ENCODE results near the gene UNK.

UNK gene

DNA sequence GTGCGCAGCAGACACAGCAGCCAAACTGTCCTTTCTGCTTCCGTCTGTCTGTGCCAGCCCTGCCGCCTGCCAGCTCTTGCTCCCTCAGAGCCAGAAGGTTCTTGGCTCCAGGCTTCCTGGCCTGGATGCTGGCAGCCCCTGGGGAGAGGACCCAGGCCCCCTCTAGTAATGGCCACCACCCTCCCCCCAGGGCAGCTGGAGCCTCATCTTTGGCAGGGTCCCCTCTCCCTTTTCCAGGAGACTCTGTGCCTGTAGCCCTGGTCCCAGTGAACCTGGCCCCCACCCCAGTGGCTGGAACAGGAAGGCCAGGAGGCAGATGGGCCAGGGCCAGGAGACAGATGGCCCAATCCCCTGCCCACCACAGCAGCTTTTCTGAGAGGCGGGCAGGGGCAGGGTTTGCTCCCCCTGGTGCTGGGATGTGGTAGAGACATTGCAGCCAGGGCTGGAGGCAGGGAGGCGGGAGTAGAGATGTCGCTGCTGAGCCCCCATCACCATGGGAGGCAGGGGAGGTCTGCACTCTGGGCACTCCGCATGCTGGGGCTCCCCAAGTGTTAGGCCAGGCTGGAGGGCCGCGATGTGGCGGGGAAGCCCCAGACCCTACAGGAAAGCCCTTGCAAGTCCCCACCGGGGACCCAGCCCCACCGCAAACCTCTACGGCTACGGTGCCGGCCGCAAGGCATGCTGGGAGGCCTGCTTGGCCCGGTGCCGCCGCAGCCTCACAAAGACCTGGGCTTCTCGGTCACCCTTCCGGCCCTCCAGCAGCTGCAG is 42.9 kb downstream of the UNK start:
- H3K9me3 ChIP-seq (ENCODE audit: control insufficient read depth in 1 of 2, low read length in 2 of 2): no peaks in the 10 kb centered on the region
- no peak overlapping the region for H3K27ac ChIP-seq (ENCODE audit: low read length)
- H3K4me3 ChIP-seq (ENCODE audit: low read depth in 1 of 2, low read length in 2 of 2): peak overlapping the region in 1 of 2 donors; percentile 57
- no peaks in the 10 kb centered on the region for H3K27me3 ChIP-seq (ENCODE audit: low read depth, low read length)
- peaks cover 5 to 13% of the 10 kb centered on the region in 2 donors for H3K4me1 ChIP-seq (ENCODE audit: control insufficient read depth in 1 of 2, insufficient read depth in 2 of 2, low read length in 2 of 2)
- peaks cover 6 to 50% of the 10 kb centered on the region in 2 donors for H3K36me3 ChIP-seq (ENCODE audit: control insufficient read depth in 1 of 2, insufficient read depth in 2 of 2, low read length in 2 of 2)

DNA sequence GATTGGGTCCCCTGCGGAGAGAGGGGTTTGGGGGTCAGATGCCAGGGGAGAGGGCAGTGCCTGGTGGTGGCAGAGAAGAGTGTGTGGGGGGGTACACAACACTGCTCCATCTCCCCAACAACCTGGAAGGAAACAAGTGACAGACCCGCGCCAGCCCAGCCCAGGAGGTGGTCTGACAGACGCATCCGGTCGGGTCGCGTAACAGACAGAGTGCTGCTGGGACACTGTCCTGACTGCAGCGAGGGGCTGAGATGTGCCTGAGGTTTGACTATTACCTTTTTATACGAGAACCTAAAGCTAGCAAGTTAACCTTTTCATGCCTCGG is 43.4 kb downstream of the UNK start:
- peaks cover 5 to 13% of the 10 kb centered on the region in 2 donors for H3K4me1 ChIP-seq (ENCODE audit: control insufficient read depth in 1 of 2, insufficient read depth in 2 of 2, low read length in 2 of 2)
- H3K27ac ChIP-seq (ENCODE audit: low read length): no peak overlapping the region
- peak overlapping the region in 1 of 2 donors; percentile 57 for H3K4me3 ChIP-seq (ENCODE audit: low read depth in 1 of 2, low read length in 2 of 2)

DNA sequence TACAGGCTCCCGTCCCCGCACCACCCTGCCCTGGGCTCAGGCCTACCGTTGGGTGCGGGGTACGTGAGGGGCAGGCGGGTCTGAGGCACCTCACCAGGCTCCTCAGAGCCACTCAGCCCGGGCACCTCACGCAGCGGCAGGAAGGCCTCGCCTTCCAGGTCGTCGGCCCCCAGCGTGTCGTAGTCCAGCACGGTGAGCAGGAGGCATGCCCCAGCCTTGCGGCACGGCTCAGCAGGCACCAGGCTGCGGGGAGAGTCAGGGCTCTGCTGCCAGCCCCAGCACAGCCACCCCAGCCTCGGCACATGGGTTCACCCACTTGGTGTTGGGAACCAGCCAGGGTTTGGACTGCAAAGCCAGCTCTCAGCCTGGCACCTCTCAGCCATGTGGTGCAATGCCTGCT is 44.1 kb downstream of the UNK start:
- Histone ChIP-seq H3K9me3 (ENCODE audit: control insufficient read depth in 1 of 2, low read length in 2 of 2) (no peaks in the 10 kb centered on the region), H3K4me3 (ENCODE audit: low read depth in 1 of 2, low read length in 2 of 2) (no peak overlapping the region), H3K4me1 (ENCODE audit: control insufficient read depth in 1 of 2, insufficient read depth in 2 of 2, low read length in 2 of 2) (peaks cover 5 to 13% of the 10 kb centered on the region in 2 donors), H3K36me3 (ENCODE audit: control insufficient read depth in 1 of 2, insufficient read depth in 2 of 2, low read length in 2 of 2) (peaks cover 0 to 41% of the 10 kb centered on the region in 2 donors), H3K27me3 (ENCODE audit: low read depth, low read length) (no peaks in the 10 kb centered on the region), H3K27ac (ENCODE audit: low read length) (no peak overlapping the region)

More for the DNA sequence above, 43.4 kb downstream of the UNK start:
- Histone ChIP-seq H3K36me3 (ENCODE audit: control insufficient read depth in 1 of 2, insufficient read depth in 2 of 2, low read length in 2 of 2) (peaks cover 4 to 45% of the 10 kb centered on the region in 2 donors), H3K9me3 (ENCODE audit: control insufficient read depth in 1 of 2, low read length in 2 of 2) (no peaks in the 10 kb centered on the region), H3K27me3 (ENCODE audit: low read depth, low read length) (no peaks in the 10 kb centered on the region)

DNA sequence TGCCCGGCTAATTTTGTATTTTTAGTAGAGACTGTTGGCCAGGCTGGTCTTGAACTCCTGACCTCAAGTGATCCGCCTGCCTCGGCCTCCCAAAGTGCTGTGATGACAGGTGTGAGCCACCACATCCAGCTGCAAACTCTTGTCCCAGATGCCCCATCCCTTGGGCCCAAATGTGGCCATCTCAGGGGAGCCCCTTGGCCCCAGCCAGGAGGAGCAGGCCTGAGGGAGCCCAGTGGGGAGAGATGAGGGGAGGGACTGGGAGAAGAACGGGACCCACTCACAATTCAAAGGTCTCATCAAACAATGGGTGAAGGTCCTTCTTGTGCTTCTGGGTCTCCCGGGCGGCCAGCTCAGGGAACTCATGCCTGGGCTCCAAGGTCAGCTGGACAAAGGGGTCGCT is 45.1 kb downstream of the UNK start:
- Histone ChIP-seq H3K4me3 (ENCODE audit: low read depth in 1 of 2, low read length in 2 of 2) (no peak overlapping the region), H3K27me3 (ENCODE audit: low read depth, low read length) (no peaks in the 10 kb centered on the region), H3K27ac (ENCODE audit: low read length) (no peak overlapping the region), H3K9me3 (ENCODE audit: control insufficient read depth in 1 of 2, low read length in 2 of 2) (no peaks in the 10 kb centered on the region), H3K36me3 (ENCODE audit: control insufficient read depth in 1 of 2, insufficient read depth in 2 of 2, low read length in 2 of 2) (peaks cover 0 to 35% of the 10 kb centered on the region in 2 donors), H3K4me1 (ENCODE audit: control insufficient read depth in 1 of 2, insufficient read depth in 2 of 2, low read length in 2 of 2) (peaks cover 5 to 13% of the 10 kb centered on the region in 2 donors)

DNA sequence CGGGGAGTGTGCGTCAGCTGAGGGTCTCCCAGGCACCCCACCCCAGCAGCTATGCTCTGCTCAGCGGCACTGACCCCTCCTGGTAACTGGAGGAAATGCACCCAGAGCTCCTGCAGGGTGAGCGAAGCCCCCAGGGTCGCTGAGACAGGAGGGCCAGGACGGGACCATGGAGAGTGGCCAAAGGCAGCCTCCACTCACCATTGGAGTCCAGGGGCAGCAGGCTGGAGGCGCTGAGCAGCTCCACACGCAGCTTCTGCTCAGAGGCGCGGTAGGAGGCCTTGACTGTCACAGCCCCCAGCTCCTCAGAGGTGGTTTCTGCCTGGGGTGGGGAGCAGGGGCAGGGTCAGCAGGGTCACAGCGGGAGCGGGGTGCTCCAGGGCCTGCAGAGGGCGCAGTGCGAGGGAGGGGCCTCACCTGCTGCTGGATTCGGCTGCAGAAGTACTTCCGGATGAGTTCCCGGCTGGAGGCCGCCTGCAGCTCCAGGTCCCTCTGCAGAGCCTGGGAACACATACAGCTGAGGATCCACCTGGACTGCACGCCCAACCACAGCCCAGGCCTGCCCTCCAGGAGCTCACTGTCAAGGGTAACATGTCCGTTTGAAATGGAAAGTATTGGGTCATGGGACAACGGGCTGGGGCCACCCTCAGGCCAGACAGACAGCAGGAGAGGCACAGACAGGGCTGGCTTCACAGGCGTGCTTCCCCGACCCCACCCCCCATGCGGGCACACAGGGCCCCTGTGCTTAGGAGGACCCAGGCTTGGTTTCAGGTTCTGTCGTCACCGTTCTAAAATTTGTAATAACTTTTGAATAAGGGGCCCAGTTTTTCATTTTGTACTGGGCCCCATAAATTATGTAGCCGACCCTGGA is 45.8 kb downstream of the UNK start:
- H3K4me3 ChIP-seq (ENCODE audit: low read depth in 1 of 2, low read length in 2 of 2): no peak overlapping the region
- H3K9me3 ChIP-seq (ENCODE audit: control insufficient read depth in 1 of 2, low read length in 2 of 2): no peaks in the 10 kb centered on the region
- no peaks in the 10 kb centered on the region for H3K27me3 ChIP-seq (ENCODE audit: low read depth, low read length)
- no peak overlapping the region for H3K27ac ChIP-seq (ENCODE audit: low read length)
- peaks cover 0 to 28% of the 10 kb centered on the region in 2 donors for H3K36me3 ChIP-seq (ENCODE audit: control insufficient read depth in 1 of 2, insufficient read depth in 2 of 2, low read length in 2 of 2)
- H3K4me1 ChIP-seq (ENCODE audit: control insufficient read depth in 1 of 2, insufficient read depth in 2 of 2, low read length in 2 of 2): peaks cover 5 to 18% of the 10 kb centered on the region in 2 donors

DNA sequence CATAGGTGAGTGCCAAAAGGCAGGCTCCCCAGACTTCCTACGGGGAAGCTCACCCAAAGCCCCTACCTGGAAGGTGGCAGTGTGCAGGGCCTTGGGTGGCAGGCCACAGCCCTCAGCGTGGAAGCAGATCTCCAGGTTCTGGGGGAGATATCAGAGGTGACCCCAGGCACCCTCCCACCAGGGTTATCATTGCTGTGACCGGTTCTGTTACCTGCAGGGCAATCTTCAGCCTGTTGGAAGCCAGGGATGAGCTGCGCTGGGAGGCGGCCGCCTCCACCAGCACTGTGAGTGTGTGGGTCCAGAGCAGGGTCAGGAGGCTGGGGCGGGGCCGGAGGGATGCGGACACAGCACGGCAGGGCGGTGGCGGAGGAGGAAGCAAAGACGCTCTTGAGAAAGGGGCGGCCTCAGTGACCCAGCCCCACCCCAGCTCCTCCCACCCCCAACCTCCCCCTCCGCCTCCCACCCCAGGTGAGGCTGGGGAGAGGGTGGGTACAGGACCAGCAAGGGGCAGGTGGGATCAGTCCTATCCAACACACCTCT is 46.5 kb downstream of the UNK start:
- Histone ChIP-seq H3K27ac (ENCODE audit: low read length) (no peak overlapping the region), H3K9me3 (ENCODE audit: control insufficient read depth in 1 of 2, low read length in 2 of 2) (no peaks in the 10 kb centered on the region), H3K27me3 (ENCODE audit: low read depth, low read length) (no peaks in the 10 kb centered on the region), H3K36me3 (ENCODE audit: control insufficient read depth in 1 of 2, insufficient read depth in 2 of 2, low read length in 2 of 2) (peaks cover 0 to 24% of the 10 kb centered on the region in 2 donors), H3K4me3 (ENCODE audit: low read depth in 1 of 2, low read length in 2 of 2) (no peak overlapping the region), H3K4me1 (ENCODE audit: control insufficient read depth in 1 of 2, insufficient read depth in 2 of 2, low read length in 2 of 2) (peaks cover 5 to 23% of the 10 kb centered on the region in 2 donors)

DNA sequence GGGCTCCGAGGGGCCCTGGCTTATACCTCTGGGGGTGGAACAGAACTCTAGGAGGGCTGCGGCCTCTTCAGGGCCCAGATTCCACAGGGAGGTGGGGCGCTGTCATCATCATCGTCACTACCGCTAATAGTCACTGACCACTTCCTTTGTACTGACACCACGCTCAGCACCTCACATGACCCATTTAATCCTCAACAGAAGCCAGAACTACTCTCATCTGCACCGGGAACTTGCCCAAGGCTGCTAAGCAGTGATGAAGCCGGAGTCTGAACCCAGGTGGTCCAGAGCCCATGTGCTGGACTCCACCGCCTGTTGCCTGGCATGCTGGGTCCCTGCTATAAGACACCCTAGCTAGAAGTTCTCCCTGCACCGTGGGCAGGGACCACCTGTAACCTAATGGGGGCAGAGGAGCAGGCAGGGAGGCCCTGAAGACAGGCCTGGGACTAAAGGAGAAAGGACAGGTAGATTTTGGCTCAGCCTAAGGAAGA is 47.6 kb downstream of the UNK start:
- H3K9me3 ChIP-seq (ENCODE audit: control insufficient read depth in 1 of 2, low read length in 2 of 2): no peaks in the 10 kb centered on the region
- no peak overlapping the region for H3K4me3 ChIP-seq (ENCODE audit: low read depth in 1 of 2, low read length in 2 of 2)
- H3K36me3 ChIP-seq (ENCODE audit: control insufficient read depth in 1 of 2, insufficient read depth in 2 of 2, low read length in 2 of 2): peaks cover 0 to 32% of the 10 kb centered on the region in 2 donors
- H3K27me3 ChIP-seq (ENCODE audit: low read depth, low read length): no peaks in the 10 kb centered on the region
- H3K27ac ChIP-seq (ENCODE audit: low read length): peak overlapping the region; percentile 49
- H3K4me1 ChIP-seq (ENCODE audit: control insufficient read depth in 1 of 2, insufficient read depth in 2 of 2, low read length in 2 of 2): peaks cover 5 to 19% of the 10 kb centered on the region in 2 donors

DNA sequence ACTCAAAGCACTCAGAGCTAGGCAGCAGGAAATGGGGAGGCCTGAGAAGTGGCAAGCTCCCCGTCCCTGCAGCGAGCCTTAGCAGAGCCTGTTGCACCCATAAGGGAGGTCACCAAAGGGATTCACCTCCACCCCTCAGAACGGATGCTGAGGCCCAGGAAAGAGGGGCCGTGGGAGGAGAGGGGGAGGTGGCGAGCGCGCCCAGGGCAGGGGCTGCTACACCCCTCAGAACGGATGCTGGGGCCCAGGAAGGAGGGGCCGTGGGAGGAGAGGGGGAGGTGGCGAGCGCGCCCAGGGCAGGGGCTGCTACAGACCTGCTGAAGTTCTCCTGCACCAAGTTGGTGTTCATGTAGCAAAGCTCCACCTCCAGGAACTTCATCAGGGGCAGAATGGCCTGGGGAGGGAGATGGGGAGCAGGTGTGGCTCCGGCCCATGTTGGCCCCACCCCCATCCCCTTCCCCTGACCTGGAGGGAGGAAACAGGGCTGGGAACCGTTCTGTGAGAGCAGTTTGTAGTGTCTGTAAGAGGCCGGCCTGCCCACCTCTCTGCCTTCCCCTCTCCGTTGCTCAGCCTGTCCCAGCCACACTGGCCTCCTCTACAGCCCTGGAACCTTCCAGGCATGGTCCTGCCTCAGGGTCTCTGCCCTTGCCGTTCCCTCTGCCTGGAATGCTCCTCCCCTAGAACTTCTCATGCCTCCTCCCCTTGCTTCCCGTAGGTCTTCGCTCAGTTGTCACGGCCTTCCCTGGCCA is 48.2 kb downstream of the UNK start:
- Histone ChIP-seq H3K4me1 (ENCODE audit: control insufficient read depth in 1 of 2, insufficient read depth in 2 of 2, low read length in 2 of 2) (peaks cover 5 to 13% of the 10 kb centered on the region in 2 donors), H3K27ac (ENCODE audit: low read length) (peak overlapping the region; percentile 49), H3K36me3 (ENCODE audit: control insufficient read depth in 1 of 2, insufficient read depth in 2 of 2, low read length in 2 of 2) (peaks cover 0 to 32% of the 10 kb centered on the region in 2 donors), H3K9me3 (ENCODE audit: control insufficient read depth in 1 of 2, low read length in 2 of 2) (no peaks in the 10 kb centered on the region), H3K27me3 (ENCODE audit: low read depth, low read length) (no peaks in the 10 kb centered on the region), H3K4me3 (ENCODE audit: low read depth in 1 of 2, low read length in 2 of 2) (no peak overlapping the region)

DNA sequence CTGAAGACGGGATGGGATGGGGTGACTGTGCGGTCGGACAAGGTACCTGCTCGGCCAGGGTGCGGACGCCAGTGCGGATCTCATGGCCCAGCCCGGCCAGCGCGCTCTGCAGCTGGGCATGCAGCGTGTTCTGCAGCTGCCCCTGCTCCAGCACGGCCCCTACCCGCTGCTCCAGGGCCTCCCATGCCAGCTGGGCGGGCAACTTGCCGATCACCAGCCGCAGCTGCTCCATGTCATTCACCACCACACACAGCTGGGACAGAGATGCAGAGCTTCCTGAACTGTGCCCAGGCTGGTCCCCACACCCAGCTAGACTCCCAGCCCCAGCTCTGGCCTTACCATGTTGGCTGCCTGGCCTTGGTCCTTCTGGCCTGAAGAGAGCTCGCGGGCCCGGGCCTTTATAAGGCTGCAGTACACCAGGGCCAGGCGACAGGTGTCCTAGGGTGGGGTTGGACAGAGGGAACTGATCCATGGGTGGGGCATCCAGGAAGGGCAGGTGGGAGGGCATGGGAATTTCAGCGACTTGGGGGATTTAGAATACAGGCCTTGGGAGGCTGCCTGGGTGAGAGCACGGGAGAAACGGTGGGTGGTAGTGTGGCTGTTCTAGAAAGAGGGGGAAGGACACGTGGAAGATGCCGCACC is 49.8 kb downstream of the UNK start:
- Histone ChIP-seq H3K4me1 (ENCODE audit: control insufficient read depth in 1 of 2, insufficient read depth in 2 of 2, low read length in 2 of 2) (peaks cover 0 to 9% of the 10 kb centered on the region in 2 donors), H3K27me3 (ENCODE audit: low read depth, low read length) (no peaks in the 10 kb centered on the region), H3K4me3 (ENCODE audit: low read depth in 1 of 2, low read length in 2 of 2) (no peak overlapping the region), H3K27ac (ENCODE audit: low read length) (no peak overlapping the region), H3K36me3 (ENCODE audit: control insufficient read depth in 1 of 2, insufficient read depth in 2 of 2, low read length in 2 of 2) (peaks cover 0 to 33% of the 10 kb centered on the region in 2 donors), H3K9me3 (ENCODE audit: control insufficient read depth in 1 of 2, low read length in 2 of 2) (no peaks in the 10 kb centered on the region)

DNA sequence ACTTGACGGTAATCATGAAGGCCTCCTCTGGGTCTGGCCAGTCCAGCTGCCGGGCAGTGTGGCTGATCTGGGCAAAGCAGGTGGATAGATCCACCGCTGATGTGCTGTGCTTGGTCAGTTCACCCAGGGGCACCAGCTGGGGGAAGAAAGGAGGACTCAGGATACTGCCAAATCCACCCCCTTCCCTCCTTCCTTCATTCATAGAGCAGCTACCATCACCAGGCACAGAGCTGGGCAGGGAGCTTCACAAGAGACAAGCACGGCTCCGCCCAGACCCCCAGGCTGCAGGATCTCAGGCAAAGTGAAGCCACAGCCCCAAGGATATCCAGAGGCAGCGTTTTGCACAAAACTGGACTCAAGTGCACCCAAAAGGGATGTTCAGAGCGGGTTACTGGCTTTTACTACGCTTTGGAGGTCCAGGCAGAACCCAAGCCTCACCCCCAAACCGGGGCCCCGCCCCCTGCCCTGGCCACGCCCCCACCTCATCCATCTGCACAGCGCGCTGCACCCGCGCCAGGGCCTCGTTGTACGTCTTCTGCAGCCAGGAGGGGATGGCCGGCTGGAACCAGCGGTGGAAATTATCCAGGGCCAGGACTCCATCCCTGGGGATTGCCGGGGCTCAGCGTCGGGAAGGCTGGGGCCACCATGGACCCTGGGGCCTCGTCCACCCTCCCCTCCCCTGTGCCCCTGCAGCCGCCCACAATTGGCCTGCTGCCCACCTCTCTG is 50.5 kb downstream of the UNK start:
- Histone ChIP-seq H3K4me3 (ENCODE audit: low read depth in 1 of 2, low read length in 2 of 2) (no peak overlapping the region), H3K4me1 (ENCODE audit: control insufficient read depth in 1 of 2, insufficient read depth in 2 of 2, low read length in 2 of 2) (peaks cover 0 to 9% of the 10 kb centered on the region in 2 donors), H3K27ac (ENCODE audit: low read length) (no peak overlapping the region), H3K9me3 (ENCODE audit: control insufficient read depth in 1 of 2, low read length in 2 of 2) (no peaks in the 10 kb centered on the region), H3K36me3 (ENCODE audit: control insufficient read depth in 1 of 2, insufficient read depth in 2 of 2, low read length in 2 of 2) (peaks cover 0 to 32% of the 10 kb centered on the region in 2 donors), H3K27me3 (ENCODE audit: low read depth, low read length) (no peaks in the 10 kb centered on the region)
